ENCODE results near the gene UST.

GRCh38 chr6:148704400-148705246 is 42.2 kb upstream of the UST start:
- TF ChIP-seq CTCF (conservative IDR thresholded peaks at IDR 0.05; ENCODE audit: low read length) (no peak), EZH2phosphoT487 (IDR thresholded peaks at IDR 0.05; ENCODE audit: borderline replicate concordance) (no peak)

Data from Loucy (cell line).